A673 (cell line): Measurements from ENCODE around the gene RRAGC. TPM values are rescaled to one million over a fixed set of nuclear protein-coding genes. Genes with fewer than 3 reads are reported as not detected.

Experiments
- BruUV-seq: library from RNA; stranded (reverse); fragments of 400-500 nt; replicated peaks from 2 replicates; lab custom pipeline; 2021; lab: Mats Ljungman, UMichigan
- CTCF ChIA-PET: fragments of 300-600 bp; sonication (Branson Sonifier 250); formaldehyde crosslinking; loops from one replicate; lab custom pipeline; 2022; ENCODE audit warnings: antibody characterized with exemption; lab: Charles Lee
- POLR2A ChIA-PET: fragments of 300-600 bp; sonication (Branson Sonifier 250); formaldehyde crosslinking; loops from one replicate; lab custom pipeline; 2022; ENCODE audit warnings: antibody characterized with exemption; ENCODE audit not compliant: low non-redundant PET; lab: Charles Lee
- DNase-seq: peaks from one replicate; pipeline ENCODE4 v3.0.0-alpha.2; 2015; ENCODE audit warnings: low spot score
- H3K27ac ChIP-seq: fragments of 200-600 bp; sonication (generic); 2 replicates; pipeline ENCODE4 v1.5.1; 2016; ENCODE audit warnings: mixed run types, low read depth, mild to moderate bottlenecking, mixed read lengths, antibody characterized with exemption, low read length; ENCODE audit not compliant: poor library complexity, severe bottlenecking
- H3K27me3 ChIP-seq: fragments of 200-600 bp; sonication (generic); replicated peaks from 2 replicates; pipeline ENCODE4 v1.6.1; 2017; ENCODE audit warnings: mixed run types, low read depth, mild to moderate bottlenecking, mixed read lengths, antibody characterized with exemption, low read length; ENCODE audit not compliant: insufficient read depth, poor library complexity
- H3K36me3 ChIP-seq: fragments of 200-600 bp; sonication (generic); 2 replicates; pipeline ENCODE4 v1.6.1; 2016; ENCODE audit warnings: mixed run types, mild to moderate bottlenecking, mixed read lengths, antibody characterized with exemption, low read length; ENCODE audit not compliant: insufficient read depth, poor library complexity, severe bottlenecking
- H3K4me1 ChIP-seq: fragments of 200-600 bp; sonication (generic); 2 replicates; pipeline ENCODE4 v1.6.1; 2017; ENCODE audit warnings: mixed run types, mild to moderate bottlenecking, mixed read lengths, antibody characterized with exemption, low read length; ENCODE audit not compliant: insufficient read depth, poor library complexity, severe bottlenecking
- H3K4me3 ChIP-seq: fragments of 200-600 bp; sonication (generic); 2 replicates; pipeline ENCODE4 v1.5.1; 2016; ENCODE audit warnings: low read depth, mixed run types, mild to moderate bottlenecking, mixed read lengths, low read length; ENCODE audit not compliant: poor library complexity, severe bottlenecking
- H3K9me3 ChIP-seq: fragments of 200-600 bp; sonication (generic); 2 replicates; pipeline ENCODE4 v1.6.1; 2016; ENCODE audit warnings: mixed run types, low read depth, mild to moderate bottlenecking, mixed read lengths, antibody characterized with exemption, low read length; ENCODE audit not compliant: poor library complexity, severe bottlenecking
- EZH2 ChIP-seq: fragments of 200-600 bp; sonication (generic); IDR thresholded peaks from 2 replicates; pipeline ENCODE4 v1.6.1; 2017; ENCODE audit warnings: borderline replicate concordance, low read depth, mild to moderate bottlenecking, mixed read lengths, antibody characterized with exemption, low read length; ENCODE audit not compliant: poor library complexity, severe bottlenecking
- intact Hi-C: fragments of 100-400 bp; cut with micrococcal nuclease; formaldehyde crosslinking; loops from one replicate; pipeline ENCODE4 v1.10.0; 2022; ENCODE audit not compliant: unreplicated experiment
- total RNA-seq: library from RNA; stranded (reverse); gene quantifications from 2 replicates; pipeline ENCODE4 v1.2.3, GENCODE V29; 2021
- TF ChIP-seq, protein P1 (sequence below): fragments of 300-800, 200-600 bp; sonication (generic); conservative IDR thresholded peaks from 2 replicates; pipeline ENCODE4 v1.5.1; 2017; ENCODE audit warnings: low read depth, mild to moderate bottlenecking, antibody characterized with exemption, low read length, moderate library complexity, mixed read lengths

RRAGC gene
- total RNA-seq, 1 experiment from 2014 or later = 26.0 TPM

DNA sequence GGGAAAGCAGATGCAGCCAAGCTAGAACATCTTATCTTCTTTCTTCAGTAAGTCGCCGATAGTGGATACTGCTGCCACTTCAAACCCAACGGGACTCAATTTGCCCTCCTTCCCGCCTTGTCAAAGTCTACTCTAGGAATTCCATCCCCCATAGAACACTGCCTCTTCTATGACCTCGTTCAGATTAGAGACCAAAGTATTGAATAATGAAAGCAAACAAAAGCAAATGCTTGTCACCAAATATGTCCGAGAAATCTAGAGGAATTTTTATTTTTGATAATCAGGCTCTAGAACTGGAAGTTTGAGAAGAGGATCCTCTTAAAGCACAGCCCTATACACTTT, 853 bp upstream of the RRAGC start:
- CTCF ChIA-PET = no interaction called here
- peak; percentile 3 for DNase-seq
- no peak for TF ChIP-seq EZH2
- TF ChIP-seq, protein P1, sequence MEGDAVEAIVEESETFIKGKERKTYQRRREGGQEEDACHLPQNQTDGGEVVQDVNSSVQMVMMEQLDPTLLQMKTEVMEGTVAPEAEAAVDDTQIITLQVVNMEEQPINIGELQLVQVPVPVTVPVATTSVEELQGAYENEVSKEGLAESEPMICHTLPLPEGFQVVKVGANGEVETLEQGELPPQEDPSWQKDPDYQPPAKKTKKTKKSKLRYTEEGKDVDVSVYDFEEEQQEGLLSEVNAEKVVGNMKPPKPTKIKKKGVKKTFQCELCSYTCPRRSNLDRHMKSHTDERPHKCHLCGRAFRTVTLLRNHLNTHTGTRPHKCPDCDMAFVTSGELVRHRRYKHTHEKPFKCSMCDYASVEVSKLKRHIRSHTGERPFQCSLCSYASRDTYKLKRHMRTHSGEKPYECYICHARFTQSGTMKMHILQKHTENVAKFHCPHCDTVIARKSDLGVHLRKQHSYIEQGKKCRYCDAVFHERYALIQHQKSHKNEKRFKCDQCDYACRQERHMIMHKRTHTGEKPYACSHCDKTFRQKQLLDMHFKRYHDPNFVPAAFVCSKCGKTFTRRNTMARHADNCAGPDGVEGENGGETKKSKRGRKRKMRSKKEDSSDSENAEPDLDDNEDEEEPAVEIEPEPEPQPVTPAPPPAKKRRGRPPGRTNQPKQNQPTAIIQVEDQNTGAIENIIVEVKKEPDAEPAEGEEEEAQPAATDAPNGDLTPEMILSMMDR = no peak
- peaks cover 20% of the 10 kb centered on the region for H3K36me3 ChIP-seq
- TSS peak; percentile 48 for BruUV-seq
- H3K9me3 ChIP-seq = no peaks in the 10 kb centered on the region
- POLR2A ChIA-PET = no interaction called here
- peaks cover 14% of the 10 kb centered on the region for H3K4me1 ChIP-seq
- peak overlapping the region; percentile 75 for H3K4me3 ChIP-seq
- intact Hi-C loops = no loop called here
- no peaks in the 10 kb centered on the region for H3K27me3 ChIP-seq
- H3K27ac ChIP-seq = peak overlapping the region; percentile 65

DNA sequence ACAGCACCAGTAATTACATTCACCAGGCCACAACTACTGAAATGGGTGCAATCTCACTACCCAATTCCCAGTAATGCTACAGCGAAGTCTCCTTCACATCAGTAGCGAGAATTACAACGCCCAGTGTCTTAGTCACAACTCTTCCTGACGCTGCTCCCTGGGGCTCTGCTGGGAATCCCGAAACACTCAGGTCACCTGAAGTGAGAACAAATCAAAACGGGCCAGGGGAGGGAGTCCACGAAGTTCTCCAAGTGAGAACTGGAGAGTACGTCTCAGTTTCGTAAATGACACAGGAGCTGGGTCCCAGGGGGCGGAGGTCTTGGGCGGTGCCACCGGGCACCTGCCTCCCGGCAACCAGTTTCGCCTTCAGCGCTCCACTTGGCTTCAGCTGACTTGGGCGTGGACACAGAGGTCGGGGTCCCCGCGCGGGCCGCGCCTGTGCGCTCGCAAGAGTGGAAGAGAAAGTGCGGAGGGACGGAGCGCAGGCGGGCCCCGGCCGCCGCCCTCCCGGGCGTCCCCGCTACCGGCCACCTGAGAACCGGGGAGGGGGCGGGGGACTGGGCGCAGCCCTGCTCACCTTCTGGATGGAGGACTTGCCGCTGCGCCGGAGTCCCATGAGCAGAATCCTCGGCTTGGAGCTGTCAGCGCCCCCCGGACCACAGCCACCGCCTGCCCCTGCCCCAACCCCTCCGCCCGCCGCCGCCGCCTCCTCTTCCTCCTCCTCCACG, 575 bp downstream of the RRAGC start:
- DNase-seq = peak; percentile 33
- intact Hi-C loops = no loop called here
- CTCF ChIA-PET = no interaction called here

DNA sequence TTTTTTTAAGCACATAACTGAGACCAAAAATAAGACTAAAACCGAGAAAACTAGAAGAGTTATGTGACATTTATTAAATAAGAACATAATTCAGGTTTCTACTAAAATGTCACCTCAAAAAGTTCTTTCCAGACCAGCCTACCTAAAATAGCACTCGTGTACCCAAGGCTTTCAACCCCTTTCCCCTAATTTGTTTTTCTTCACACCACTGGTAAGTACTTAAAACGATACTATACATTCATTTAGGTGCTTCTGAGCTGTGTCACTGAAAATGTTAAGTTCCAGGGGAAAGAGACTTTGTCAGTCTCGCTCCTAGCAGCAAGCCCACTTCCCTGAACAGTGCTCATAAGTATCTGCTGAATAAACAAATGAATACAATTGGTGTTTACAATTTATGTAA, 6.8 kb downstream of the RRAGC start:
- BruUV-seq = no TSS peak
- no peak for DNase-seq
- H3K27ac ChIP-seq = no peak overlapping the region
- intact Hi-C loops = no loop called here
- no peaks in the 10 kb centered on the region for H3K9me3 ChIP-seq
- peaks cover 32% of the 10 kb centered on the region for H3K36me3 ChIP-seq
- H3K4me3 ChIP-seq = no peak overlapping the region
- CTCF ChIA-PET = no interaction called here
- no peaks in the 10 kb centered on the region for H3K27me3 ChIP-seq
- H3K4me1 ChIP-seq = no peaks in the 10 kb centered on the region
- TF ChIP-seq EZH2 = no peak
- TF ChIP-seq, protein P1 = no peak
- POLR2A ChIA-PET = no interaction called here

More for the DNA sequence above, 575 bp downstream of the RRAGC start:
- Histone ChIP-seq H3K4me1 (peaks cover 14% of the 10 kb centered on the region), H3K4me3 (peak overlapping the region; percentile 75), H3K9me3 (no peaks in the 10 kb centered on the region), H3K27ac (peak overlapping the region; percentile 59), H3K36me3 (peaks cover 20% of the 10 kb centered on the region), H3K27me3 (no peaks in the 10 kb centered on the region)
- TF ChIP-seq EZH2 = no peak
- TF ChIP-seq, protein P1 = no peak
- BruUV-seq = no TSS peak
- POLR2A ChIA-PET = no interaction called here
